AG09309 (cell line): ENCODE data around the gene GRIK4.
"Not testable (repeated sequence)": the region's sequence is repeated elsewhere in the genome, so short reads cannot be mapped to it uniquely, and the experiment has no call there.

Experiments
- DNase-seq: peaks from one replicate; pipeline ENCODE4 v3.0.0-alpha.2; 2010; ENCODE audit warnings: low read depth
- H3K4me3 ChIP-seq: 2 replicates; pipeline ENCODE4 v1.5.1; 2011; ENCODE audit warnings: mild to moderate bottlenecking, low read depth, low read length, moderate library complexity; ENCODE audit not compliant: control insufficient read depth
- CTCF ChIP-seq: IDR thresholded peaks from 2 replicates; pipeline ENCODE4 v1.5.1; 2011; ENCODE audit warnings: mild to moderate bottlenecking, low read depth, low read length, inconsistent platforms; ENCODE audit not compliant: insufficient read depth, control insufficient read depth; ENCODE audit errors: missing control alignments

GRIK4 gene

GRCh38 chr11:120499088-120499487 is 12.5 kb upstream of the GRIK4 start:
- no peak for DNase-seq
- TF ChIP-seq CTCF, result no peak
- H3K4me3 ChIP-seq, result no peak overlapping the region

GRCh38 chr11:120499859-120500258 is 11.7 kb upstream of the GRIK4 start:
- no peak for DNase-seq
- no peak overlapping the region for H3K4me3 ChIP-seq
- TF ChIP-seq CTCF, result no peak

- DNase-seq, result peak; percentile 18
- no peak overlapping the region for H3K4me3 ChIP-seq
- peak; percentile 5 for TF ChIP-seq CTCF
Measured at GRCh38 chr11:120500414-120501071, 11.0 kb upstream of the GRIK4 start.

GRCh38 chr11:120501440-120501839 is 10.1 kb upstream of the GRIK4 start:
- TF ChIP-seq CTCF, result no peak
- H3K4me3 ChIP-seq, result no peak overlapping the region
- no peak for DNase-seq

GRCh38 chr11:120501976-120502755 is 9.4 kb upstream of the GRIK4 start:
- DNase-seq, result no peak
- TF ChIP-seq CTCF, result no peak
- no peak overlapping the region for H3K4me3 ChIP-seq

- not testable (repeated sequence) for H3K4me3 ChIP-seq, DNase-seq
Measured at GRCh38 chr11:120503529-120503928, 8.0 kb upstream of the GRIK4 start.

- H3K4me3 ChIP-seq, result no peak overlapping the region
- no peak for TF ChIP-seq CTCF
- no peak for DNase-seq
Measured at GRCh38 chr11:120505801-120506425, 5.6 kb upstream of the GRIK4 start.
